OCI-LY3 (cell line): ENCODE measurements around the gene THAP10.

Source experiments
- CTCF ChIP-seq: fragments of 200-600, 300-600 bp; sonication (generic); IDR thresholded peaks from 2 replicates; pipeline ENCODE4 v1.5.1; 2014; ENCODE audit warnings: antibody characterized with exemption, low read length, low read depth
- EZH2phosphoT487 ChIP-seq: fragments of 200-600 bp; shearing (Covaris generic); IDR thresholded peaks from 2 replicates; pipeline ENCODE4 v1.6.1; 2018; ENCODE audit warnings: antibody characterized with exemption, mixed run types, low read depth

DNA sequence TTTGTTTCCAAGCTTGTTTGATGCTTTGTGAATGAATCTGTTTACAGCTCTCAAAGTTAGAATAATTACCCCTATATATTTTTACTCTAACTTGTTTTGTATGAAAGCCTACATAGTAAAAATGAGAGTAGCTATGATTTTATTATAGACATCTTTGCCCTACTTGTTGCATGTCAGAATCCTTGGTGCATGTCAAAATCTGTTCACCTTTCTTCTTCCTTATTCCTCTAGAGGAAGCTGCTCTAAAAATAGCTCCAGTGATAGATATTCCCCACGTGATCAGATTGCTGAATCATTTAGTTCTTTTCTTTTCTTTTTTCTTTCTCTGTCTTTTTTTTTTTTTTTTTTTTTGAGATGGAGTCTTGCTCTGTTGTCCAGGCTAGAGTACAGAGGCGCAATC lies 40.2 kb upstream of the THAP10 start:
- TF ChIP-seq CTCF (no peak), EZH2phosphoT487 (no peak)
